SK-N-MC (cell line): Measurements from ENCODE around the gene HYI.

Experiments used
- EZH2 ChIP-seq: fragments of 200-600 bp; sonication (generic); IDR thresholded peaks from one replicate; pipeline ENCODE4 v1.6.1; 2017; ENCODE audit warnings: antibody characterized with exemption
- FOXP2 ChIP-seq: optimal IDR thresholded peaks from 2 replicates; pipeline ENCODE3; 2011; ENCODE audit warnings: mild to moderate bottlenecking, moderate library complexity; ENCODE audit not compliant: insufficient read depth; ENCODE audit errors: extremely low read length, control extremely low read depth
- POLR2AphosphoS5 ChIP-seq: IDR thresholded peaks from 2 replicates; pipeline ENCODE4 v1.6.1; 2012; ENCODE audit warnings: mild to moderate bottlenecking, low read depth, low read length, borderline replicate concordance

- no peak for TF ChIP-seq POLR2AphosphoS5
- TF ChIP-seq EZH2, result no peak
- TF ChIP-seq FOXP2, result no peak
These were observed 37.8 kb downstream of the HYI start for GRCh38 chr1:43415901-43416300.
